Measurements from ENCODE around the gene HOXB5. TPM values are rescaled to one million over a fixed set of nuclear protein-coding genes. Genes with fewer than 3 reads are reported as not detected.

HOXB5 gene
- total RNA-seq, 1 experiment from 2014 or later, result not detected

DNA sequence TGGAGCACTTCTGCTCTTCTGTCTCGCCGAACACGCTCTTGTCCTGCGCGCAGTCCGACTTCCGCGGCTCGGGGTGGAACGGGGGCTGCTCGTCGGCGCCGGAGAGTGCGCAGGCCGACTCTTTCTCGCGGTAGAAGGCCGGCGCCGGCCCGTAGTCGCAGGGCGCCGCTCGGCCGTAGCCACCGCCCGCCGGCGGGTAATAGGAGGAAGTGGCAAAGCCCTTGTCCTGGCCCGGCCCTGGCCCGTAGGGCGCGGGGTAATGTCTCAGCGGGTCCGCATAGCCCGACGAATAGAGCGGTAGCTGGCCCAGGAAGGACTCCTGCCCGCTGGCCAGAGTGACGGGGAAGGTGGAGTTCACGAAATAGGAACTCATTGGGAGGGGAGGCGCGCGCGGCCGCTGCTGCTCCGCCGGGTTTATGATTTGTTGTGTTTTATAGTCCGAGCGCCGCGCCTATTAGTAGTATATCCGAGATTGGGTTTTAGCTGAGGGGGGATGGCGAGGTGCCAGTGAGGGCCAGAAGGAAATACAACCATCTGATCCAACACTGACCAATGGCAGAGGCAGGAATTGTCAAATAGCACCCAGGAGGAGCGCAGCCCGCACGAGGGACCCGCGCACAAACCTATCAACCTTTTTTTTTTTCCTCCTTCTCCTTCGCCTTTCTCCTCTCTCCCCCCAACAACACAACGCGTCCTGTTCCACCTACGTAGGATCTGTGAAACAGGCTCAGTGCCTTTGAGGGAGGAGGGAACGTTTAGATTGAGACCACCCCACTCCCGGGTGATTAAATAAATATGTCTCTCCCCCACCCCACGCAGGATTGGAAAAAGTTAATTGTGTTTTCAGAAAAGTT, 4.4 kb upstream of the HOXB5 start:
- H3K36me3 Mint-ChIP-seq (ENCODE audit: insufficient read depth, unreplicated experiment), result no peaks in the 10 kb centered on the region
- POLR2A ChIA-PET, result no interaction called here
- BruUV-seq (replicated peaks), result no TSS peak
- no peaks in the 10 kb centered on the region for H3K36me3 ChIP-seq (ENCODE audit: control insufficient read depth, insufficient read depth, low read length)
- peak in 1 of 2 experiments; percentile 70 for DNase-seq
- peaks cover 18% of the 10 kb centered on the region for H3K27me3 Mint-ChIP-seq (ENCODE audit: insufficient read depth, unreplicated experiment)
- CTCF ChIA-PET, result interaction anchor here (1.4 kb wide), 1 partner anchor 21 kb away, joined by 3 read pairs; no protein-coding TSS in a partner anchor
- peaks cover 4% of the 10 kb centered on the region for H3K27me3 ChIP-seq (replicated peaks; ENCODE audit: control insufficient read depth, insufficient read depth, low read length)
- H3K27ac Mint-ChIP-seq (ENCODE audit: unreplicated experiment), result peak overlapping the region; percentile 48
- no peaks in the 10 kb centered on the region for H3K9me3 ChIP-seq
- TF ChIP-seq, protein P1, sequence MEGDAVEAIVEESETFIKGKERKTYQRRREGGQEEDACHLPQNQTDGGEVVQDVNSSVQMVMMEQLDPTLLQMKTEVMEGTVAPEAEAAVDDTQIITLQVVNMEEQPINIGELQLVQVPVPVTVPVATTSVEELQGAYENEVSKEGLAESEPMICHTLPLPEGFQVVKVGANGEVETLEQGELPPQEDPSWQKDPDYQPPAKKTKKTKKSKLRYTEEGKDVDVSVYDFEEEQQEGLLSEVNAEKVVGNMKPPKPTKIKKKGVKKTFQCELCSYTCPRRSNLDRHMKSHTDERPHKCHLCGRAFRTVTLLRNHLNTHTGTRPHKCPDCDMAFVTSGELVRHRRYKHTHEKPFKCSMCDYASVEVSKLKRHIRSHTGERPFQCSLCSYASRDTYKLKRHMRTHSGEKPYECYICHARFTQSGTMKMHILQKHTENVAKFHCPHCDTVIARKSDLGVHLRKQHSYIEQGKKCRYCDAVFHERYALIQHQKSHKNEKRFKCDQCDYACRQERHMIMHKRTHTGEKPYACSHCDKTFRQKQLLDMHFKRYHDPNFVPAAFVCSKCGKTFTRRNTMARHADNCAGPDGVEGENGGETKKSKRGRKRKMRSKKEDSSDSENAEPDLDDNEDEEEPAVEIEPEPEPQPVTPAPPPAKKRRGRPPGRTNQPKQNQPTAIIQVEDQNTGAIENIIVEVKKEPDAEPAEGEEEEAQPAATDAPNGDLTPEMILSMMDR (IDR thresholded peaks at IDR 0.05; ENCODE audit: insufficient read depth in 1 of 2, low read depth in 1 of 2, low read length in 1 of 2, severe bottlenecking in 1 of 2, unreplicated experiment in 1 of 2), result no peak
- peaks cover 35% of the 10 kb centered on the region for H3K4me1 Mint-ChIP-seq (ENCODE audit: low read depth, unreplicated experiment)
- no peaks in the 10 kb centered on the region for H3K9me3 Mint-ChIP-seq (ENCODE audit: unreplicated experiment)
- H3K4me3 ChIP-seq (ENCODE audit: low read depth, low read length), result peak overlapping the region; percentile 52
- H3K4me1 ChIP-seq, result peaks cover 45% of the 10 kb centered on the region
- intact Hi-C loops (cut with micrococcal nuclease; ENCODE audit: unreplicated experiment), result no loop called here
- peak overlapping the region; percentile 86 for H3K4me3 Mint-ChIP-seq (ENCODE audit: unreplicated experiment)

GRCh38 chr17:48597528-48597777, 3.9 kb upstream of the HOXB5 start:
- Mint-ChIP-seq H3K4me1 (ENCODE audit: low read depth, unreplicated experiment) (peaks cover 34% of the 10 kb centered on the region), H3K27me3 (ENCODE audit: insufficient read depth, unreplicated experiment) (peaks cover 18% of the 10 kb centered on the region), H3K9me3 (ENCODE audit: unreplicated experiment) (no peaks in the 10 kb centered on the region), H3K36me3 (ENCODE audit: insufficient read depth, unreplicated experiment) (no peaks in the 10 kb centered on the region), H3K27ac (ENCODE audit: unreplicated experiment) (no peak overlapping the region), H3K4me3 (ENCODE audit: unreplicated experiment) (peak overlapping the region; percentile 86)
- intact Hi-C loops (cut with micrococcal nuclease; ENCODE audit: unreplicated experiment), result no loop called here
- ChIA-PET CTCF (interaction anchor here (0.6 kb wide), 1 partner anchor 455 kb away, joined by 3 read pairs; no protein-coding TSS in a partner anchor), POLR2A (no interaction called here)
- DNase-seq, result no peak
- peak overlapping the region; percentile 52 for H3K4me3 ChIP-seq (ENCODE audit: low read depth, low read length)
- BruUV-seq (replicated peaks), result no TSS peak
- peaks cover 40% of the 10 kb centered on the region for H3K4me1 ChIP-seq
- no peaks in the 10 kb centered on the region for H3K9me3 ChIP-seq
- TF ChIP-seq, protein P1 (IDR thresholded peaks at IDR 0.05; ENCODE audit: insufficient read depth in 1 of 2, low read depth in 1 of 2, low read length in 1 of 2, severe bottlenecking in 1 of 2, unreplicated experiment in 1 of 2), result no peak
- peaks cover 4% of the 10 kb centered on the region for H3K27me3 ChIP-seq (replicated peaks; ENCODE audit: control insufficient read depth, insufficient read depth, low read length)
- no peaks in the 10 kb centered on the region for H3K36me3 ChIP-seq (ENCODE audit: control insufficient read depth, insufficient read depth, low read length)

- Mint-ChIP-seq H3K27ac (ENCODE audit: unreplicated experiment) (no peak overlapping the region), H3K9me3 (ENCODE audit: unreplicated experiment) (no peaks in the 10 kb centered on the region), H3K27me3 (ENCODE audit: insufficient read depth, unreplicated experiment) (peaks cover 18% of the 10 kb centered on the region), H3K36me3 (ENCODE audit: insufficient read depth, unreplicated experiment) (no peaks in the 10 kb centered on the region), H3K4me3 (ENCODE audit: unreplicated experiment) (peak overlapping the region; percentile 86), H3K4me1 (ENCODE audit: low read depth, unreplicated experiment) (peaks cover 34% of the 10 kb centered on the region)
- Histone ChIP-seq H3K4me1 (peaks cover 38% of the 10 kb centered on the region), H3K4me3 (ENCODE audit: low read depth, low read length) (no peak overlapping the region), H3K27me3 (replicated peaks; ENCODE audit: control insufficient read depth, insufficient read depth, low read length) (peaks cover 4% of the 10 kb centered on the region), H3K9me3 (no peaks in the 10 kb centered on the region), H3K36me3 (ENCODE audit: control insufficient read depth, insufficient read depth, low read length) (no peaks in the 10 kb centered on the region)
- DNase-seq, result no peak
- POLR2A ChIA-PET, result interaction anchor here (0.6 kb wide), 1 partner anchor 549 kb away, joined by 3 read pairs; the partner anchor contains the start of gene NFE2L1
- intact Hi-C loops (cut with micrococcal nuclease; ENCODE audit: unreplicated experiment), result no loop called here
- BruUV-seq (replicated peaks), result no TSS peak
- CTCF ChIA-PET, result interaction anchor here (0.6 to 1.3 kb wide), 2 partner anchors 9 to 454 kb away, joined by 3 read pairs; no protein-coding TSS in a partner anchor
- TF ChIP-seq, protein P1 (IDR thresholded peaks at IDR 0.05; ENCODE audit: insufficient read depth in 1 of 2, low read depth in 1 of 2, low read length in 1 of 2, severe bottlenecking in 1 of 2, unreplicated experiment in 1 of 2), result no peak
These were observed 3.4 kb upstream of the HOXB5 start for GRCh38 chr17:48596735-48597527.

Measured in Caco-2 (cell line).